ENCODE data around the gene WWOX.

The WWOX gene

DNA sequence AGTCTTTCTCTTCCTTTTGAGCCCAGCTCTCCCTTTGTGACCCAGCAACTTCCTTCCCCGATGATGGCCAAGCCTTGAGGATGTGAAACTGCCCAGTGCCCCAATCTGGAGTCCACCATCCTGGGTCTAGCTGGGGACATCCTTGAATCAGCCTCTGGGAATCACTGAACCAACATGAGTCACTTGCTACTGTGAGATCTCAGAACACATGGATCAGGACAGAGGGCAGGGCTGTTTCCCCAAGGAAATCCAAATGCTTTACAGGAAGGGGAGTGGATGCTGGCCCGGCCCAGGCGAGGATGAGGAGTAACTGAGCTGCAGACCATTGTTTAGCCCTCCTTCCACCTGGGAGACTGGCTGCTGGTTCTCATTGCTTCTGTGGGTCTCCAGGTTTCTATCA is 547.6 kb downstream of the WWOX start:
- Mint-ChIP-seq H3K9me3 (no peaks in the 10 kb centered on the region), H3K27ac (no peak overlapping the region), H3K4me3 (no peak overlapping the region), H3K27me3 (ENCODE audit: low read depth) (peaks cover 10% of the 10 kb centered on the region), H3K4me1 (ENCODE audit: low read depth) (no peaks in the 10 kb centered on the region), H3K36me3 (ENCODE audit: low read depth) (no peaks in the 10 kb centered on the region)

DNA sequence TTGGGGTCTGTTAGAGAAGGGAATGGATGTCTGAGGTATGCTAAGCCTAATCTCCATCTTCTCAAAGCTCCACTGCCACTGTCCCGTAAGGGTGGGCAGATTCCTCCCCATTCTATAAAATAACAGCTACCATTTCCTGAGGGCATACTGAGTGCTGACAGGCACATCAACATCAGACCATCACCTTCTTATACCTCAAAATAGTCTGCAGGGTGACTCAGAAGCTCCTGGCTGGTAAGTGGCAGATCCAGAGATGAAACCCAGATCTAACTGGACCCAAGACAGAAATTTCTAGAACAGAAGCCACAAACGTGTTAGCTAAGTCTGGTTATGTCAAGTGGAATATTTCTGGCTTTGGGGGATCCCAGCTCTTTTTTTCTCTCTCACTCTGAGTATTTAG is 548.0 kb downstream of the WWOX start:
- Mint-ChIP-seq H3K27me3 (ENCODE audit: low read depth) (peaks cover 5% of the 10 kb centered on the region), H3K9me3 (no peaks in the 10 kb centered on the region), H3K36me3 (ENCODE audit: low read depth) (no peaks in the 10 kb centered on the region), H3K27ac (no peak overlapping the region), H3K4me3 (no peak overlapping the region), H3K4me1 (ENCODE audit: low read depth) (no peaks in the 10 kb centered on the region)

DNA sequence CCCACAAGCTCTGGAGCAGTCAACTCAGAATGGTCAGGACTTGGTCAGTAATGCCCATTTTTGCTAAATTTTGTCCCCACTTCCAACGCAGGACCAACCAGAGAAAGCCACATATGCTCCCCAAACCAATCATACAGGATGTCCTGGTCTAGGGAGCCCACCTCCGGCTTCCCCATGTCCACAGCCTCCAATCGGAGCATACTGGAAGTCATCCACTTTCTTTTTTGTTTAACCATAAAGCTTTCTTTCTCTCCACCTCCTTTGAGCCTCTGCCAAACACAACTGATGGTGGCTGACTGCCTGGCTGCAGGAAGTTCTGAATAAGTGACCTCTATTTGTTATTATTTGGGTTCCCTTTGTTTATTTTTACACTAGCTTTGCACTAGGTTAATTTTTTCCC is 549.1 kb downstream of the WWOX start:
- Mint-ChIP-seq H3K4me3 (no peak overlapping the region), H3K27ac (no peak overlapping the region), H3K4me1 (ENCODE audit: low read depth) (no peaks in the 10 kb centered on the region), H3K9me3 (no peaks in the 10 kb centered on the region), H3K27me3 (ENCODE audit: low read depth) (no peaks in the 10 kb centered on the region), H3K36me3 (ENCODE audit: low read depth) (no peaks in the 10 kb centered on the region)

DNA sequence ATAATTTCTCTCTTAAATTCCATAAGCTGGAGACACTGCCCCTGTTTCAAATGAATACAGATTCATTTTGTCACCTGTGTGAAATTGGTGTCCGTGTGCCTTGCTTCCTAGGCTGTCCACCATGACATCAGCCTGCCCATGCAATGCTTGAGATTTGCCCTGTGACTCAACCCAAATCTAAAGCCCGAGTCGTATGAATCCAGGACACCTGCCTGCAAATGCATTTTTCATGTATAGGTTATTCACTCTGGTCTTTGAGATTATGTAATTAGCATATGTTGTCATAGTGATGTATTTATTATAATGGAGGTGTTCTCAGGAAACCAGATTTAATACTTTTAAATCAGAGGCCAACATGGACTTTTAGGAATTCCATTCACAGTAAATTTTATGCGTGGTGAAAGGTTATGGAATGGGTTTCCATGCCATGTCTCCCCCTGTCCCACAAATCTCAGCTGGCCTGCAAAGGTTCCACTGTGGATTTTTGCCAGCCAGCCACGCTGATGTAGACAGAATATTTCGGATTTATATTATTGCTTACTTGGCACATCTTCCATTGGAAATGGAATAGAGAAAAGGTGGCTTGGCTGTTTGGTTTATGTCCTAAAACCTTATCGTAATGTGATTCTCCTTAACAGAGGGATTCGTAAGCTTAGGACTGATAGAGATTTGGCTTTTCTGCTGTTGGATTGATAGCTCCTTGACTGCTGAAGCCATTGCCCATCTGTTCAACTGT is 551.1 kb downstream of the WWOX start:
- Mint-ChIP-seq H3K27me3 (ENCODE audit: low read depth) (no peaks in the 10 kb centered on the region), H3K4me1 (ENCODE audit: low read depth) (no peaks in the 10 kb centered on the region), H3K27ac (no peak overlapping the region), H3K9me3 (no peaks in the 10 kb centered on the region), H3K36me3 (ENCODE audit: low read depth) (no peaks in the 10 kb centered on the region), H3K4me3 (no peak overlapping the region)

DNA sequence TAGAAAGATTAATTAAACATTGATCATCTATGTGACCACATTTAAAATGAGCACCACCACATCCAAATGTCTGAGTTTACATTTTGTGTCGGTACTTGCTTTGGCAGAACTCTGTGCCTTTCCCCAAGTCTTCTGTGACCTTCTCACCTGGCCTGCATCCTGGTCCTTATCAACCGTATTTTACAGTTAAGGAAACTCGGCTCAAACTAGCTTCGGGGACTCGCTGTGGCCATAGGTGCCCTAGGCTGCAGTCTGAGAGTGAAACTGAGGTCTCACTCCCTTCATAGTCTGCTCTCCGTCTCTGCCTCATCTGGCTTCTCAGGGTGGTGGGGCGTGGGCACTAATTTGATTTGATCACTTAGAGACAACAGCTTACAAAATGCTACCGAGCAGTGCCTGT is 555.5 kb downstream of the WWOX start:
- Mint-ChIP-seq H3K27me3 (ENCODE audit: low read depth) (peaks cover 6% of the 10 kb centered on the region), H3K36me3 (ENCODE audit: low read depth) (no peaks in the 10 kb centered on the region), H3K4me1 (ENCODE audit: low read depth) (no peaks in the 10 kb centered on the region), H3K9me3 (no peaks in the 10 kb centered on the region), H3K4me3 (no peak overlapping the region), H3K27ac (no peak overlapping the region)

DNA sequence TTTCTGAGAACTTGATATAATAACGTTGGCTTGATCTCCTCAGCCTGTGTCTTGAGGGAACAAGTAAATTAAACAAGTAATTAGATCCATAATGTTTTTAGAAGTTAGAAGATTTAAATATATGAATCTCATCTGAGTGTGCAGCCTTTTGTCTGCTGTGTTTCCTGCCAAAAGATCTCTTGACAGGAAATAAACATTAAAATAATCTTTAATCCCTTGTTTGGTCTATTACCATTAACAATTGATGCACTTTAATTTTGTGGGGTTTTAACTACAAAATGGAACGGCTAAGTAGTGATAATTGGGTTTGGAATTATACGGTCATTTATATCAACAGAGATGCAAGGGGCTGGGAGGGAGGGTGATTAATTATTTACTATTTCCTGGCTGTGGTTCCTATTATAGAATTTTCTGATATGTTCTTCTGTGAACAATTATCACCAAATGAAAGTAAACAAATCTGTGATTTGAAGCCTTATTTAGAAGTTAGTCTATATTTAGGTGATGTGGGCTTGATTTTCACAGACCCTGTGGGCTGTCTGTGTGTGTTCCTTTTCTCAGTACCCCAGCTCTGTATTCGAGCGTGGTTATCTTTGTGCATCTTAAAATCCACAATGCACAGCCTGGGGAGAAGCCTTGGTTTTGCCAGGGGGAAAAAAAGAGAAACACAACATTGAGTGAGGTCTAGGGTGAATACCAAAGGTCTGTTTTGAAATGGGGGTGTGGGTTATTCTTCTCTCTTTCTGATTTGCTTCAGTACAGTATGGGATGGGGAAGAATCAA is 556.1 kb downstream of the WWOX start:
- no peaks in the 10 kb centered on the region for H3K9me3 Mint-ChIP-seq
- H3K4me1 Mint-ChIP-seq (ENCODE audit: low read depth): no peaks in the 10 kb centered on the region
- no peaks in the 10 kb centered on the region for H3K36me3 Mint-ChIP-seq (ENCODE audit: low read depth)
- peaks cover 6% of the 10 kb centered on the region for H3K27me3 Mint-ChIP-seq (ENCODE audit: low read depth)
- H3K27ac Mint-ChIP-seq: no peak overlapping the region
- H3K4me3 Mint-ChIP-seq: no peak overlapping the region

DNA sequence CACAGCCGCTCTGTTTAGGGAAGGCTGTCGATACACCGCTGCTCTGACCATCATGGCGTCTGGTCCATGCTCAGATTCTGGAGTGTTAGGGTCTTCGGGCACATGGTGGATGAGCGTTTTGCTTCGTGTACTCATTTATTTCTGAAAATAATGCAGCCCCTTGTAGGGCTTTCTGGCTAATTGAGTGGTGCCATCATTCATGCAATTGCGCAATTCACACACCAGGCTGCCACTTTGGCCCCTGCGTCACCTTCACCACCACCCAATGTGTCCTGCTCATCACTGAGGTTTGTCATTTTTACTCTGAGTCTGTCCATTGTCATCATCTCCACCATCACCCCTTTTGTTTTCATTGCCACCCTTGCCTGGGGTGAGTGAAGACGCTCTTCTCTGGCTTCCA is 557.4 kb downstream of the WWOX start:
- Mint-ChIP-seq H3K36me3 (ENCODE audit: low read depth) (no peaks in the 10 kb centered on the region), H3K27ac (no peak overlapping the region), H3K4me3 (no peak overlapping the region), H3K4me1 (ENCODE audit: low read depth) (no peaks in the 10 kb centered on the region), H3K27me3 (ENCODE audit: low read depth) (peaks cover 6% of the 10 kb centered on the region), H3K9me3 (no peaks in the 10 kb centered on the region)

DNA sequence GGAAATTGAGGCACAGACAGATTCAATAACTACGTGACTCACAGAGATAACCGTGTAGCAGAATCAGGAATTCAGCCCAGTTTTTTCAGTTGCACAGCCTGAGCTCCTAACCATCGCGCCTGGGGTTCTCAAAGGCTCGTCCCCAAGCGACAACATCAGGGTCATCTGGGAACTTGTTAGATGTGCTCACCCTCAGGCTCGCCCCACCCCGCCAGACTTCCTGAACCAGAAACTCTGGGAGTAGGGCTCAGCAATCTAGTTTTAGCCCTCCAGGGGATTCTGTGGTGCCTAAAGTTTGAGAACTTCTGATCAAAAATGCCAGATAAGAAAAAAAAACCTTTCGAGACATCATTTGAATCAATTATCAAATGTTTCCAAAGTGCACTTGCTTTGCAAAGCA is 559.8 kb downstream of the WWOX start:
- no peaks in the 10 kb centered on the region for H3K9me3 Mint-ChIP-seq
- no peaks in the 10 kb centered on the region for H3K4me1 Mint-ChIP-seq (ENCODE audit: low read depth)
- peaks cover 6% of the 10 kb centered on the region for H3K27me3 Mint-ChIP-seq (ENCODE audit: low read depth)
- no peak overlapping the region for H3K27ac Mint-ChIP-seq
- no peaks in the 10 kb centered on the region for H3K36me3 Mint-ChIP-seq (ENCODE audit: low read depth)
- H3K4me3 Mint-ChIP-seq: no peak overlapping the region

DNA sequence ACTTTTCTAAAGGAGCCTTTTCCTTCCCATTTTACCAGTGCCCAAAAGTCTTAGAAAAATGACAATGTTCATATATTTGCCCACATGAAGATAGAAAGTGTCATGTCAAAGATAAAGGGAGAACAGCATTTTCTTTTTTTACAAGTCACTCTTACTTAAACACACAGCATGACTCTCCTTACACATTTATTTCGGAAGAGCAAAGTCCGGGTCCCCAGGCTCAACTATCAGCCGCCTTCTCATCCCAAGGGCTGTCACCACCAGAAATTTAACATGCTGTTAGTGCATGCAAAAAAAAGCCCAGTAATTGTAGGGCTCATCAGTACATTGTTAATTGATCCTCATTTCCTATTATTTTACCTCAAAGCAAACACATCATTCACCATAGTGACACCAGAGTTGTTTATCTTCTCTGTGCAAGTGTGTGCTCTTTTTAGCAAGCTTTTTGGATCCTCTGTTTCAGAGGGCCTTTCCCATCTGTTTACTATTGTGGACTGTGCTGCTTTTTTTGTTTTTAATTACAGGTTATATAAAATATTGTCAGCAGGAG is 560.3 kb downstream of the WWOX start:
- Mint-ChIP-seq H3K4me3 (no peak overlapping the region), H3K27me3 (ENCODE audit: low read depth) (peaks cover 6% of the 10 kb centered on the region), H3K36me3 (ENCODE audit: low read depth) (no peaks in the 10 kb centered on the region), H3K4me1 (ENCODE audit: low read depth) (no peaks in the 10 kb centered on the region), H3K27ac (no peak overlapping the region), H3K9me3 (no peaks in the 10 kb centered on the region)

DNA sequence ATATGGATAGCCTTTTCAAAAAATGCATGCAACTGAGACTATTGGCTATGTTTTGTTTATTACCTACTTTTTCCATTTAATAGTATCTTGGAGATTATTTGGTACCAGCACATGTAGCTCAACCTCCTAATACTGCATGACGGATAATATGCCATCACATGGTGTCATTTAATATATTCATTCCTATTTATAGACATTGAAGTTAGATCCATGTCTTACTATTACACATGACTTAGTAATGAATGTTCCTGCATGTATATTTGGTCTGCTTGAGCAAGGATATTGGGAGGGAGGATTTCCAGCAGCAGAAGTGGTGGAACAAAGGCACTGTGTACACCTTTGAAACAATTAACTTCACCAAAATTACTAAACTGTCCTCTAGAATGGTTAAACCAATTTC is 561.3 kb downstream of the WWOX start:
- Mint-ChIP-seq H3K27ac (no peak overlapping the region), H3K9me3 (no peaks in the 10 kb centered on the region), H3K36me3 (ENCODE audit: low read depth) (no peaks in the 10 kb centered on the region), H3K4me1 (ENCODE audit: low read depth) (no peaks in the 10 kb centered on the region), H3K27me3 (ENCODE audit: low read depth) (peaks cover 6% of the 10 kb centered on the region), H3K4me3 (no peak overlapping the region)

DNA sequence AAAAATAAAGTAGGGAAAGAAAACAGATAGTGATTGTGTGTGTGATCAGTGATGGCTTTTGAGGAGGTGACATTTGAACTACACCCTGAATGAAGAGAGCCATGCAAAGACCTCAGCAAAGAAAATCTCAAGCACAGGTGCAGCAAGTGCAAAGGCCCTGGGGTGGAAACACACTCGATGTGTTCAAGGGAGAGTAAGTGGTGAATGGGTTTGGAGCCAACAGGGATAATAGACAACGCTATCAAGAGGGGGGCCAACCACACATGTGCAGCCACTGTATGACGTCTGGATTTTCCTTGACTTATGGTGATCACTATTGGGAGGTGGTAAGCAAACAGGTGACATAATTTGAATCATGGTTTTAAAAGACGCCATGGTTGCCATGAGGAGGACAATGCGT is 564.2 kb downstream of the WWOX start:
- H3K36me3 Mint-ChIP-seq (ENCODE audit: low read depth): no peaks in the 10 kb centered on the region
- H3K4me1 Mint-ChIP-seq (ENCODE audit: low read depth): no peaks in the 10 kb centered on the region
- peaks cover 10% of the 10 kb centered on the region for H3K27me3 Mint-ChIP-seq (ENCODE audit: low read depth)
- no peak overlapping the region for H3K4me3 Mint-ChIP-seq
- no peaks in the 10 kb centered on the region for H3K9me3 Mint-ChIP-seq
- no peak overlapping the region for H3K27ac Mint-ChIP-seq

DNA sequence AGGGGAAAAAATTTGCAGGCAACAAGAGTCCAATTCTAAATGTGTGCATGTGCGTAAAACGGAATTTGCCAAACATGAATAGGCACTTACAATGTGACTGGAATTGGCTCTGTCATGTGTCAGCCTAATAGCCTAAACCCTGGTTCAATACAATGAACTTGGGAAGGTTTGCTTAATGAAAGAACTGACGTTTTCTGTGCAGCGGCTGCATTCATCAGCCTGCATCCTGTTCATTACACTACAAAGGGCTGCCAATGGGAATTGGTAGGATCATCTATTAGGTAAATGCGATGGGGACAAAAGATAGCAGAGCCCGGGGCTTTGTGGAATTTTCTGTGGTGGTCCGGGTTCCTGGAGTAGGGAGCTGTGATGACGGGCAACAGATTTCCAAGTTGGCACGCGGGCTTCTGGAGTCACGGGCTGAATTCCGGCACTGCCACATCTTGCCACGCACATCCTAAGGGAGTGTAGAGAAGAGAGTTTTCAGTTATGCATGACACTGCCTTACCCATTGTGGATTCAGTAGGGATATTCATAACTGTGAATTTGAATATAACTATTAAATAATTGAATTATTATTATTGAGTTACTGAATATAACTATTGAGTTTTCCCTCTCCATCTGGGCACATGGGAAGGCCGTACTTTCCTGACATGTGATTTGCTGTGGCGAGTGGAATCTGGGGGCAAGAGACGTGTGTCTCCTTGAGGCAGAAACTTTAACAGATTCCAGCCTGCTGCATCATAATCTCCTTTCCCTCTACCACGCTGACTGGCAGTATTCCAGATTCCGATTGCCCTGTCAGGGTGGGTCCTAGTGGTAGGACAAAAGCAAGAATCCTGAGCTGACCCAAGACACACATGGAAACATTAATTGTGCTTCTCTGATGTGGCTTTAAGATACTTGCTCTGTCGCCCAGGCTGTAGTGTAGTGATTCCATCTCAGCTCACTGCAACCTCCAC is 565.6 kb downstream of the WWOX start:
- H3K4me3 Mint-ChIP-seq: no peak overlapping the region
- H3K9me3 Mint-ChIP-seq: no peaks in the 10 kb centered on the region
- H3K36me3 Mint-ChIP-seq (ENCODE audit: low read depth): no peaks in the 10 kb centered on the region
- no peak overlapping the region for H3K27ac Mint-ChIP-seq
- no peaks in the 10 kb centered on the region for H3K4me1 Mint-ChIP-seq (ENCODE audit: low read depth)
- peaks cover 4% of the 10 kb centered on the region for H3K27me3 Mint-ChIP-seq (ENCODE audit: low read depth)

DNA sequence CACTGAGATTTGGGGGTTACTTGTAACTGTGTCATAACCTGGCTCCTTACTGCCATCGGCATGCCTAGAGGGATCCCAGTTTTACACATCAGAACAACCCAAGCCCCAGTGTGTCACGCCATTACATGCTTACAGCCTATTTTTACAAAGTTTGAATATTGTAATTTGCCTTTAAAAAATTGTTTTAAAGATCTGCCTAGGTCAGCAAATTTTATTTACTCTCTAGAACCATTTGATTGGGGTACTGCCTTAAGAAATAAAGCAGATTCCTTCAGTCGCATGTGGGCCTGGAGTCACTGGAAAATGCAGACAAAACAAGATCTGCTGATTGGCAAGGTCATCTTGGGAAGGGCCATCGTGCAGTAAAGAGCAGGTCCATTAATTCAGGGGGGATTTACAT is 566.9 kb downstream of the WWOX start:
- H3K4me1 Mint-ChIP-seq (ENCODE audit: low read depth): no peaks in the 10 kb centered on the region
- no peak overlapping the region for H3K4me3 Mint-ChIP-seq
- H3K27me3 Mint-ChIP-seq (ENCODE audit: low read depth): peaks cover 4% of the 10 kb centered on the region
- no peaks in the 10 kb centered on the region for H3K9me3 Mint-ChIP-seq
- no peaks in the 10 kb centered on the region for H3K36me3 Mint-ChIP-seq (ENCODE audit: low read depth)
- no peak overlapping the region for H3K27ac Mint-ChIP-seq

DNA sequence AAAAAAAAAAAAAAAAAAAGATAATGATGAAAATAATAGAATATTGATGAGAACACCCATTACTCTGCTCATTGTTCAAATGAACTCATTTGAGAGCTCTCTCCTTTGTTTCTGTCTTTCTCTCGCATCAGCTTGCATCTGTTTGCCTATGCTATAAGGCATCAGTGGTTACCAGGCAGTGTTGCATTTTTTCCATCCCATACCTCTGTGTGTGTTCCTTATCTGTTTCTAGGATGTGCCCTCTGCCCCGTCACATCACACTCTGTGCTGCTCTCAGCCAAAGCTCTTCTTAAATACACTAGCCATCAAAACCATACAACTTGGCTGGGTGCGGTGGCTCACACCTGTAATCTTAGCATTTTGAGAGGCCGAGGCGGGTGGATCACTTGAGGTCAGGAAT is 568.2 kb downstream of the WWOX start:
- no peak overlapping the region for H3K27ac Mint-ChIP-seq

More for the DNA sequence above, 568.2 kb downstream of the WWOX start:
- Mint-ChIP-seq H3K27me3 (ENCODE audit: low read depth) (peaks cover 4% of the 10 kb centered on the region), H3K4me1 (ENCODE audit: low read depth) (no peaks in the 10 kb centered on the region), H3K4me3 (no peak overlapping the region), H3K9me3 (no peaks in the 10 kb centered on the region), H3K36me3 (ENCODE audit: low read depth) (no peaks in the 10 kb centered on the region)
